ENCODE results near the gene FAM83G. TPM values are rescaled to one million over a fixed set of nuclear protein-coding genes. Genes with fewer than 3 reads are reported as not detected.
A peak's percentile ranks its signal among the peaks of the same experiment; 100 is the strongest.

FAM83G gene
- total RNA-seq, 1 experiment from 2014 or later: 21.5 TPM

DNA sequence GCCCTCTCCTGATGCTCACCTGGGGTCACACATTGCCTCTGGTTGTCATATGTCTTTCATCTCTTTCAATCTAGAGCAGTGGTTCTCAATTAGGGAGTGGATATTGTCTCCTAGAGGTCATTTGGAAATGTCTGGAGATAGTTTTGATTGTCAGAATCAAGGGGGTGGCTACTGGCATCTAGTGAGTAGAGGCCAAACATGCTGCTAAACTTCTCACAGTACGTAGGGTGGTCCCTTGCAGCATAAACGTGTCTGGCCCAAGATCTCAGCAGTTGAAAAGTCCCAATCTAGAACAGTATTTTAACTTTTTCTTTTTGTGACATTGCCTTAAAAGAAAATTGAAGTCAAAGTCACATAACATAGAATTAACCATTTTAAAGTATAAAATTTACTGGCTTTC, 83.1 kb downstream of the FAM83G start:
- TF ChIP-seq, protein P1, sequence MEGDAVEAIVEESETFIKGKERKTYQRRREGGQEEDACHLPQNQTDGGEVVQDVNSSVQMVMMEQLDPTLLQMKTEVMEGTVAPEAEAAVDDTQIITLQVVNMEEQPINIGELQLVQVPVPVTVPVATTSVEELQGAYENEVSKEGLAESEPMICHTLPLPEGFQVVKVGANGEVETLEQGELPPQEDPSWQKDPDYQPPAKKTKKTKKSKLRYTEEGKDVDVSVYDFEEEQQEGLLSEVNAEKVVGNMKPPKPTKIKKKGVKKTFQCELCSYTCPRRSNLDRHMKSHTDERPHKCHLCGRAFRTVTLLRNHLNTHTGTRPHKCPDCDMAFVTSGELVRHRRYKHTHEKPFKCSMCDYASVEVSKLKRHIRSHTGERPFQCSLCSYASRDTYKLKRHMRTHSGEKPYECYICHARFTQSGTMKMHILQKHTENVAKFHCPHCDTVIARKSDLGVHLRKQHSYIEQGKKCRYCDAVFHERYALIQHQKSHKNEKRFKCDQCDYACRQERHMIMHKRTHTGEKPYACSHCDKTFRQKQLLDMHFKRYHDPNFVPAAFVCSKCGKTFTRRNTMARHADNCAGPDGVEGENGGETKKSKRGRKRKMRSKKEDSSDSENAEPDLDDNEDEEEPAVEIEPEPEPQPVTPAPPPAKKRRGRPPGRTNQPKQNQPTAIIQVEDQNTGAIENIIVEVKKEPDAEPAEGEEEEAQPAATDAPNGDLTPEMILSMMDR (IDR thresholded peaks at IDR 0.05; ENCODE audit: unreplicated experiment): no peak
- Mint-ChIP-seq H3K27me3 (ENCODE audit: unreplicated experiment) (no peaks in the 10 kb centered on the region), H3K9me3 (ENCODE audit: low read depth, unreplicated experiment) (no peaks in the 10 kb centered on the region), H3K27ac (ENCODE audit: unreplicated experiment) (peak overlapping the region; percentile 95), H3K4me1 (ENCODE audit: low read depth, unreplicated experiment) (peaks cover 22% of the 10 kb centered on the region), H3K36me3 (ENCODE audit: insufficient read depth, unreplicated experiment) (peaks cover 20% of the 10 kb centered on the region), H3K4me3 (ENCODE audit: low read depth, unreplicated experiment) (peak overlapping the region; percentile 58)
- CTCF ChIA-PET: interaction anchor here (1.0 kb wide), 1 partner anchor 17 kb away, joined by 4 read pairs; no protein-coding TSS in a partner anchor
- intact Hi-C loops (cut with micrococcal nuclease; ENCODE audit: unreplicated experiment): no loop called here
- BruUV-seq (replicated peaks): TSS peak; percentile 95
- no peak for DNase-seq

DNA sequence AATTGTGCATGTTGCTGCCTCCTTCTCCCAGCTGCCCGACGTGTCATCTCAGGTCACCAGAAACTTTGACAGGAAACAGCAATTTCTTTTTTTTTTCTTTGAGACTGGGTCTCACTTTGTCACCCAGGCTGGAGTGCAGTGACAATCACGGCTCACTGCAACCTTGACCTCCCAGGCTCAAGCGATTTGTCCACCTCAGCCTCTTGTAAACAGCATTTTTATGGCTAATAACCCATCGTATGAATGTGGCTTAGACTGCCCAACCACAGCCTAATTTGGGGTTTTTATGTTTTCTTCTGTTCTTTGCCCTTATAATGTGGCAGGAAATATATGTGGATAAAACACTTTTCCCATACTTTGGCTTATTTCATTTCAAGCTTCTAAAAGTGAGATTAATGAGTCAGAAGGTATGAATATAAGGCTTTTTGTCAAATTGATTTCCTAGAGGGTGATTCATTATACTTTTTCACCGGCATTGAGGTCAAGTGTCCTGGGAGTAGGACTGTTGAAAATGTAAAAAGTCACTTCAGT, 83.6 kb downstream of the FAM83G start:
- CTCF ChIA-PET: interaction anchor here (1.0 kb wide), 1 partner anchor 18 kb away, joined by 4 read pairs; no protein-coding TSS in a partner anchor
- H3K36me3 Mint-ChIP-seq (ENCODE audit: insufficient read depth, unreplicated experiment): peaks cover 23% of the 10 kb centered on the region
- H3K9me3 Mint-ChIP-seq (ENCODE audit: low read depth, unreplicated experiment): no peaks in the 10 kb centered on the region
- peak overlapping the region; percentile 95 for H3K27ac Mint-ChIP-seq (ENCODE audit: unreplicated experiment)
- BruUV-seq (replicated peaks): no TSS peak
- no peak for DNase-seq
- H3K27me3 Mint-ChIP-seq (ENCODE audit: unreplicated experiment): no peaks in the 10 kb centered on the region
- TF ChIP-seq, protein P1 (IDR thresholded peaks at IDR 0.05; ENCODE audit: unreplicated experiment): no peak
- H3K4me1 Mint-ChIP-seq (ENCODE audit: low read depth, unreplicated experiment): peaks cover 22% of the 10 kb centered on the region
- intact Hi-C loops (cut with micrococcal nuclease; ENCODE audit: unreplicated experiment): no loop called here
- H3K4me3 Mint-ChIP-seq (ENCODE audit: low read depth, unreplicated experiment): peak overlapping the region; percentile 58

DNA sequence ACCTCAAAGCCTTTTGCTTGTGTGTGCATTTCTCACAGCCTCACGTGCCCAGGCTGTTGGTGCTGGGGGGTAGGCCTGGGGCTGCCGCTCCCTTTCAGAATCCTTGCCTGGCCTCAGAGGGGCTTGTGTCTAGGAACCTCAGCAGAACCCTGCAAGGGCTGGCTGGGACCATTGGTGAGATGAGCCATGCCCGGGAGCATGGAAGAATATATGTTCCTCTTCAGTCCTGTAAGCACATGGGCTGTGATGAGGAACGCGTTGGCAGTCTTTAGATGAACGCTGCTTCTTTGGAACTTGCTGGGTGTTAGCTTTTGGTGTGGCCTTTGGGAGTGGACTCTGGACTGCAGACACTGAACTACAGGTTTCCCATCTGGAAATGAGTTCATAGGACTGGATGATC, 84.6 kb downstream of the FAM83G start:
- peaks cover 23% of the 10 kb centered on the region for H3K36me3 Mint-ChIP-seq (ENCODE audit: insufficient read depth, unreplicated experiment)
- no peaks in the 10 kb centered on the region for H3K27me3 Mint-ChIP-seq (ENCODE audit: unreplicated experiment)
- intact Hi-C loops (cut with micrococcal nuclease; ENCODE audit: unreplicated experiment): no loop called here
- no TSS peak for BruUV-seq (replicated peaks)
- no peaks in the 10 kb centered on the region for H3K9me3 Mint-ChIP-seq (ENCODE audit: low read depth, unreplicated experiment)
- H3K4me3 Mint-ChIP-seq (ENCODE audit: low read depth, unreplicated experiment): no peak overlapping the region
- peaks cover 22% of the 10 kb centered on the region for H3K4me1 Mint-ChIP-seq (ENCODE audit: low read depth, unreplicated experiment)
- no peak for DNase-seq
- CTCF ChIA-PET: no interaction called here
- TF ChIP-seq, protein P1 (IDR thresholded peaks at IDR 0.05; ENCODE audit: unreplicated experiment): no peak
- peak overlapping the region; percentile 68 for H3K27ac Mint-ChIP-seq (ENCODE audit: unreplicated experiment)

Other genes with a start within 250 kb of the FAM83G start
- gene TVP23B, start 223.6 kb downstream of the FAM83G start, total RNA-seq (2022): 34.5 and 38.4 TPM in 2 replicates
- gene PRPSAP2, start 146.6 kb downstream of the FAM83G start, total RNA-seq (2022): 24.6 and 33.0 TPM in 2 replicates
- not detected in 2 replicates for gene SLC5A10, start 52.6 kb downstream of the FAM83G start, total RNA-seq (2022)
- gene GRAP, start 42.2 kb upstream of the FAM83G start, total RNA-seq (2022): not detected in 2 replicates
- gene GRAPL, start 122.8 kb upstream of the FAM83G start, total RNA-seq (2022): not detected in 2 replicates
- gene EPN2, start 232.6 kb upstream of the FAM83G start, total RNA-seq (2022): 31.3 and 31.6 TPM in 2 replicates